K562 (cell line): ENCODE measurements around the gene LRCOL1. TPM values are rescaled to one million over a fixed set of nuclear protein-coding genes. Genes with fewer than 3 reads are reported as not detected.
"Not testable (repeated sequence)": the region's sequence is repeated elsewhere in the genome, so short reads cannot be mapped to it uniquely, and the experiment has no call there.

Experiments used
- ATAC-seq: fragments of 200-7000 bp; cut with Tn5 transposase; 3 replicates; pipeline ENCODE4 v1.9.1; 2020; ENCODE audit warnings: moderate library complexity
- BruUV-seq: library from RNA; stranded (reverse); fragments of 400-500 nt; replicated peaks from 2 replicates; lab custom pipeline; 2021; lab: Mats Ljungman, UMichigan
- CTCF ChIA-PET: fragments of 300-600 bp; formaldehyde crosslinking; extraction: SDS; loops from one replicate; lab custom pipeline; 2021; ENCODE audit warnings: low intra/inter-chr PET ratio; lab: Yijun Ruan, JAX
- POLR2A ChIA-PET: fragments of 300-600, 350-650 bp; sonication (Branson Sonifier 250); formaldehyde crosslinking; extraction: SDS; loops from one replicate; lab custom pipeline; 2021; ENCODE audit warnings: antibody characterized with exemption, inconsistent platforms; lab: Yijun Ruan, JAX
- DNase-seq, 4 experiments: peaks; one replicate each; pipeline versions ENCODE4 v3.0.0 to v3.0.0-alpha.2; 2011 to 2018; ENCODE audit warnings: low spot score in 3 of 4, mixed read lengths in 3 of 4; ENCODE audit errors: extremely low read depth in 1 of 4
- FAIRE-seq: peaks from 2 replicates; lab custom pipeline; 2011; peaks lifted over from hg19 to GRCh38; lab: Jason Lieb, UNC
- H2AFZ ChIP-seq: 2 replicates; pipeline ENCODE4 v1.6.0; 2011; ENCODE audit warnings: low read depth, low read length, control low read depth, inconsistent platforms
- H3K27ac ChIP-seq: fragments of 200-600 bp; 3 replicates; pipeline ENCODE4 v1.8.0; 2011; ENCODE audit warnings: low read depth, mild to moderate bottlenecking, control low read depth, inconsistent platforms, low read length, moderate library complexity, mixed read lengths; ENCODE audit errors: extremely low read depth
- H3K27me3 ChIP-seq, 2 experiments: fragments of 300-600 bp in 1 of 2; 2 replicates in 1 of 2; 3 replicates in 1 of 2; pipeline versions ENCODE4 v1.6.0 to v1.8.0; 2011; ENCODE audit warnings: inconsistent platforms in 2 of 2, low read length in 2 of 2, mild to moderate bottlenecking in 1 of 2, mixed read lengths in 1 of 2, moderate library complexity in 1 of 2; ENCODE audit not compliant: control insufficient read depth in 2 of 2, insufficient read depth in 2 of 2
- H3K36me3 ChIP-seq: fragments of 300-600 bp; 3 replicates; pipeline ENCODE4 v1.8.0; 2011; ENCODE audit warnings: mild to moderate bottlenecking, low read length, inconsistent platforms; ENCODE audit not compliant: control insufficient read depth, insufficient read depth
- H3K4me1 ChIP-seq, 2 experiments: fragments of 200-600 bp in 1 of 2; replicated peaks in 1 of 2; 2 replicates in 1 of 2; 3 replicates in 1 of 2; pipeline versions ENCODE4 v1.5.1 to v1.8.0; 2011; ENCODE audit warnings: inconsistent platforms in 2 of 2, low read length in 2 of 2, mild to moderate bottlenecking in 1 of 2, mixed read lengths in 1 of 2, moderate library complexity in 1 of 2; ENCODE audit not compliant: control insufficient read depth in 2 of 2, insufficient read depth in 2 of 2
- H3K4me2 ChIP-seq: 2 replicates; pipeline ENCODE4 v1.6.1; 2011; ENCODE audit warnings: low read length, control low read depth, inconsistent platforms, mixed read lengths; ENCODE audit not compliant: insufficient read depth
- H3K4me3 ChIP-seq: fragments of 200-600 bp; sonication (generic), shearing (Covaris generic); 2 replicates; pipeline ENCODE4 v1.5.1; 2016; ENCODE audit warnings: control low read depth, inconsistent platforms
- H3K79me2 ChIP-seq: fragments of 200-600 bp; 3 replicates; pipeline ENCODE4 v1.8.0; 2011; ENCODE audit warnings: low read length, inconsistent platforms; ENCODE audit not compliant: control insufficient read depth, insufficient read depth
- H3K9ac ChIP-seq, 2 experiments: 2 replicates each; pipeline versions ENCODE4 v1.6.0 to v1.6.1; 2011; ENCODE audit warnings: low read depth in 2 of 2, low read length in 2 of 2, control low read depth in 1 of 2, inconsistent platforms in 1 of 2, mild to moderate bottlenecking in 1 of 2, mixed read lengths in 1 of 2; ENCODE audit not compliant: insufficient read depth in 1 of 2
- H3K9me1 ChIP-seq: one replicate; pipeline ENCODE4 v1.6.0; 2011; ENCODE audit warnings: inconsistent platforms, mild to moderate bottlenecking, low read length, moderate library complexity; ENCODE audit not compliant: control insufficient read depth, insufficient read depth
- H3K9me3 ChIP-seq: replicated peaks from 2 replicates; pipeline ENCODE4 v1.5.1; 2011; ENCODE audit warnings: low read depth, low read length, inconsistent platforms; ENCODE audit not compliant: control insufficient read depth, insufficient read depth
- H4K20me1 ChIP-seq: replicated peaks from 2 replicates; pipeline ENCODE4 v1.6.1; 2011; ENCODE audit warnings: low read length, inconsistent platforms, mixed read lengths; ENCODE audit not compliant: control insufficient read depth, insufficient read depth
- ATF3 ChIP-seq, 2 experiments: fragments of 450-650 bp in 1 of 2; sonication (generic) in 1 of 2; formaldehyde crosslinking in 1 of 2; IDR thresholded peaks in 1 of 2; conservative IDR thresholded peaks in 1 of 2; 2 replicates each; pipeline versions ENCODE4 v1.6.1 to v1.8.1; 2016 to 2023; ENCODE audit warnings: mild to moderate bottlenecking in 2 of 2, moderate library complexity in 2 of 2, inconsistent platforms in 1 of 2, missing genetic modification reagents in 1 of 2
- CEBPB ChIP-seq: fragments of 450-650 bp; IDR thresholded peaks from 2 replicates; pipeline ENCODE4 v1.6.1; 2016; ENCODE audit warnings: missing genetic modification characterization, missing compliant biosample characterization
- CEBPG ChIP-seq, 3 experiments: fragments of 200-800 bp in 1 of 3; sonication (Bioruptor generic) in 1 of 3; sonication (generic) in 1 of 3; formaldehyde crosslinking in 1 of 3; IDR thresholded peaks in 2 of 3; conservative IDR thresholded peaks in 1 of 3; 2 replicates each; pipeline versions ENCODE4 v1.6.1 to v1.8.0; 2016 to 2022; ENCODE audit warnings: missing compliant biosample characterization in 2 of 3, missing genetic modification characterization in 2 of 3, mild to moderate bottlenecking in 1 of 3, missing genetic modification reagents in 1 of 3
- WGBS: fragments of 100-300 bp; shearing (Covaris generic); methylation state at CpG from one replicate; pipeline ENCODE4 v1.1.6; 2016; ENCODE audit warnings: low coverage, mixed read lengths; ENCODE audit not compliant: insufficient coverage; ENCODE audit errors: missing lambda C conversion rate; 5-methylcytosine and 5-hydroxymethylcytosine counted together
- in situ Hi-C: fragments of 300-500 bp; cut with MboI; formaldehyde crosslinking; loops from 4 replicates; pipeline ENCODE4 v1.15.0; 2018; ENCODE audit warnings: inconsistent platforms, mixed read lengths
- intact Hi-C: fragments of 100-400 bp; cut with micrococcal nuclease; formaldehyde crosslinking; loops from 2 replicates; pipeline ENCODE4 v1.14.2; 2022
- polyA plus RNA-seq, 8 experiments: library from polyadenylated mRNA; depleted of rRNA in 4 of 8; stranded (reverse) in 5 of 8; unstranded in 3 of 8; fragments of >200 nt; fragmentation: Nextera tagmentation in 2 of 8; fragmentation: Illumina TruSeq in 1 of 8; extraction: Ambion mirVana in 2 of 8; extraction: Trizol in 1 of 8; gene quantifications; 2 replicates each; pipeline versions ENCODE4 v1.2.1 to v1.2.3, GENCODE V29; 2011 to 2014; ENCODE audit warnings: inconsistent platforms in 1 of 8, missing spikeins in 1 of 8
- total RNA-seq, 7 experiments: library from RNA; depleted of rRNA in 6 of 7; stranded (reverse); fragments of >200 nt in 6 of 7; fragmentation: Illumina TruSeq in 2 of 7; extraction: Trizol in 2 of 7; gene quantifications; 2 replicates each; pipeline versions ENCODE4 v1.2.1 to v1.2.3, GENCODE V29; 2011 to 2021; ENCODE audit warnings: low replicate concordance in 1 of 7

Gene LRCOL1
- total and polyA plus RNA-seq, 9 of the 15 experiments (the other 6 are each of a cell fraction or from before 2014, with no cell fraction given) = not detected

- H3K27me3 ChIP-seq = peaks cover 21 to 46% of the 10 kb centered on the region in 2 experiments
- H3K9me3 ChIP-seq; H3K4me3 ChIP-seq; ATAC-seq; intact Hi-C loops; in situ Hi-C loops; H3K9ac ChIP-seq; DNase-seq; H3K36me3 ChIP-seq; BruUV-seq; CTCF ChIA-PET; H4K20me1 ChIP-seq; H3K9me1 ChIP-seq; FAIRE-seq; H3K79me2 ChIP-seq; H3K4me2 ChIP-seq; H2AFZ ChIP-seq; H3K27ac ChIP-seq; TF ChIP-seq ATF3 (CRISPR knock-in tag; conservative IDR thresholded peaks at IDR 0.05): not testable (repeated sequence)
- POLR2A ChIA-PET = interaction anchor here (0.8 to 1.0 kb wide), 2 partner anchors 10 to 16 kb away, joined by 3 read pairs; no protein-coding TSS in a partner anchor
- H3K4me1 ChIP-seq = peaks cover 7 to 66% of the 10 kb centered on the region in 2 experiments; a peak in 4 of 5 replicates
- 24% methylated on average over 6 of the region's 6 CpGs for WGBS
- peak; percentile 50; the same call in 1 of the 2 replicates for TF ChIP-seq ATF3 (IDR thresholded peaks at IDR 0.05)
- 0 out of 2 replicates have a peak, but pooled peaks have one; percentile 30 for TF ChIP-seq CEBPB (tag)
- peak; percentile 41; the same call in 1 of the 2 replicates for TF ChIP-seq CEBPG (CRISPR knock-in tag; IDR thresholded peaks at IDR 0.05)
- TF ChIP-seq CEBPG (tag; conservative IDR thresholded peaks at IDR 0.05 in 1 of 2, IDR thresholded peaks at IDR 0.05 in 1 of 2) = 0 out of 4 replicates have a peak, but pooled peaks of 1 of the 2 experiments have one; percentile 14
Measured at GRCh38 chr12:132599502-132599901, 10.9 kb downstream of the LRCOL1 start.
